T-helper 1 cell treated with Interleukin-12 subunit alpha and Interleukin-12 subunit beta and Interleukin-4 antibody, amounts not matched to agents 30 ng/mL and 1 ng/mL, for 36 hours (primary cell): ENCODE measurements around the gene IGF2BP2. TPM values are rescaled to one million over a fixed set of nuclear protein-coding genes. Genes with fewer than 3 reads are reported as not detected.
"Not testable (repeated sequence)": the region's sequence is repeated elsewhere in the genome, so short reads cannot be mapped to it uniquely, and the experiment has no call there.

Source experiments
- intact Hi-C: fragments of 100-400 bp; cut with micrococcal nuclease; formaldehyde crosslinking; loops from one replicate; pipeline ENCODE4 v1.15.1; 2024
- total RNA-seq: library from RNA; stranded (reverse); gene quantifications from 2 replicates; pipeline ENCODE4 v1.2.3, GENCODE V29; 2022

The IGF2BP2 gene
- 0.29 and 0.80 TPM in 2 replicates for total RNA-seq

- intact Hi-C loops = loop anchor here (2.0 to 10.0 kb wide), 2 partner anchors 112 to 720 kb away; partner anchors contain the start of gene CRYGS
These were observed at the start of gene IGF2BP2 for GRCh38 chr3:185825006-185825638. Gene IGF2BP2, minus strand, starts transcription at chr3:185825042. Its CDS starts 82 bp downstream, at chr3:185824960.

GRCh38 chr3:185874119-185874518 is 49.3 kb upstream of the IGF2BP2 start:
- intact Hi-C loops = no loop called here

- intact Hi-C loops = no loop called here
These were observed 42.8 kb upstream of the IGF2BP2 start for GRCh38 chr3:185867650-185868049.

GRCh38 chr3:185866995-185867394 is 42.2 kb upstream of the IGF2BP2 start:
- intact Hi-C loops = no loop called here

- intact Hi-C loops = no loop called here
These were observed 41.7 kb upstream of the IGF2BP2 start for GRCh38 chr3:185866555-185866954.

GRCh38 chr3:185865247-185865646 is 40.4 kb upstream of the IGF2BP2 start:
- intact Hi-C loops = no loop called here

GRCh38 chr3:185864767-185865166 is 39.9 kb upstream of the IGF2BP2 start:
- intact Hi-C loops = no loop called here

GRCh38 chr3:185862920-185863319 is 38.1 kb upstream of the IGF2BP2 start:
- intact Hi-C loops = no loop called here

GRCh38 chr3:185859294-185859972 is 34.6 kb upstream of the IGF2BP2 start:
- intact Hi-C loops = no loop called here

GRCh38 chr3:185858502-185859225 is 33.8 kb upstream of the IGF2BP2 start:
- intact Hi-C loops = no loop called here

- intact Hi-C loops = no loop called here
These were observed 32.4 kb upstream of the IGF2BP2 start for GRCh38 chr3:185857208-185857607.

GRCh38 chr3:185856652-185857051 is 31.8 kb upstream of the IGF2BP2 start:
- intact Hi-C loops = no loop called here

- intact Hi-C loops = not testable (repeated sequence)
These were observed 28.9 kb upstream of the IGF2BP2 start for GRCh38 chr3:185853771-185854170.

GRCh38 chr3:185852635-185853034 is 27.8 kb upstream of the IGF2BP2 start:
- intact Hi-C loops = no loop called here

GRCh38 chr3:185851959-185852358 is 27.1 kb upstream of the IGF2BP2 start:
- intact Hi-C loops = no loop called here

- intact Hi-C loops = no loop called here
These were observed 26.2 kb upstream of the IGF2BP2 start for GRCh38 chr3:185851046-185851445.

GRCh38 chr3:185847506-185847905 is 22.7 kb upstream of the IGF2BP2 start:
- intact Hi-C loops = no loop called here

GRCh38 chr3:185846037-185846436 is 21.2 kb upstream of the IGF2BP2 start:
- intact Hi-C loops = no loop called here

GRCh38 chr3:185844051-185844450 is 19.2 kb upstream of the IGF2BP2 start:
- intact Hi-C loops = no loop called here

- intact Hi-C loops = no loop called here
These were observed 18.8 kb upstream of the IGF2BP2 start for GRCh38 chr3:185843635-185844034.

- intact Hi-C loops = no loop called here
These were observed 18.3 kb upstream of the IGF2BP2 start for GRCh38 chr3:185843126-185843525.

- intact Hi-C loops = no loop called here
These were observed 17.4 kb upstream of the IGF2BP2 start for GRCh38 chr3:185842241-185842640.
